Right atrium auricular region (tissue), 2 donors: Measurements from ENCODE around the gene AAK1. TPM values are rescaled to one million over a fixed set of nuclear protein-coding genes. Genes with fewer than 3 reads are reported as not detected.
A peak's percentile ranks its signal among the peaks of the same experiment; 100 is the strongest.
"Not testable (repeated sequence)": the region's sequence is repeated elsewhere in the genome, so short reads cannot be mapped to it uniquely, and the experiment has no call there.

Source experiments
- DNase-seq: peaks from one replicate; pipeline ENCODE4 v3.0.0-alpha.2; 2019; ENCODE audit warnings: low spot score
- H3K27ac ChIP-seq, 2 donors: fragments of 200-600 bp; sonication (generic); 1 replicate in 1 of 2; 2 replicates in 1 of 2; pipeline ENCODE4 v1.5.1; 2016 to 2019
- H3K27me3 ChIP-seq, 2 donors: fragments of 200-600 bp; sonication (generic); one replicate each; pipeline versions ENCODE4 v1.5.1 to v1.6.0; 2017 to 2019
- H3K36me3 ChIP-seq: fragments of 200-600 bp; sonication (generic); one replicate; pipeline ENCODE4 v1.5.1; 2016
- H3K4me1 ChIP-seq, 2 donors: fragments of 200-600 bp; sonication (generic); one replicate each; pipeline versions ENCODE4 v1.5.1 to v1.6.0; 2017 to 2019
- H3K4me3 ChIP-seq, 2 donors: fragments of 200-600 bp; sonication (generic); 1 replicate in 1 of 2; 2 replicates in 1 of 2; pipeline ENCODE4 v1.5.1; 2017 to 2019; ENCODE audit warnings: mild to moderate bottlenecking in 1 of 2, moderate library complexity in 1 of 2
- H3K9me3 ChIP-seq, 2 donors: fragments of 200-600 bp; sonication (generic); one replicate each; pipeline ENCODE4 v1.5.1; 2019
- total RNA-seq, 2 donors: library from RNA; depleted of rRNA; stranded (reverse); fragments of >200 nt; gene quantifications; one replicate each; pipeline ENCODE4 v1.1.0, GENCODE V29; 2016
- TF ChIP-seq, protein P1 (sequence below), 2 donors: fragments of 200-600 bp; sonication (generic); IDR thresholded peaks; one replicate each; pipeline ENCODE4 v1.5.1; 2019; ENCODE audit warnings: antibody characterized with exemption in 2 of 2

The AAK1 gene
- total RNA-seq, 2 donors from 2014 or later = 50.4 to 62.6 TPM

- H3K36me3 ChIP-seq = no peaks in the 10 kb centered on the region
- no peak overlapping the region for H3K27ac ChIP-seq
- TF ChIP-seq, protein P1, sequence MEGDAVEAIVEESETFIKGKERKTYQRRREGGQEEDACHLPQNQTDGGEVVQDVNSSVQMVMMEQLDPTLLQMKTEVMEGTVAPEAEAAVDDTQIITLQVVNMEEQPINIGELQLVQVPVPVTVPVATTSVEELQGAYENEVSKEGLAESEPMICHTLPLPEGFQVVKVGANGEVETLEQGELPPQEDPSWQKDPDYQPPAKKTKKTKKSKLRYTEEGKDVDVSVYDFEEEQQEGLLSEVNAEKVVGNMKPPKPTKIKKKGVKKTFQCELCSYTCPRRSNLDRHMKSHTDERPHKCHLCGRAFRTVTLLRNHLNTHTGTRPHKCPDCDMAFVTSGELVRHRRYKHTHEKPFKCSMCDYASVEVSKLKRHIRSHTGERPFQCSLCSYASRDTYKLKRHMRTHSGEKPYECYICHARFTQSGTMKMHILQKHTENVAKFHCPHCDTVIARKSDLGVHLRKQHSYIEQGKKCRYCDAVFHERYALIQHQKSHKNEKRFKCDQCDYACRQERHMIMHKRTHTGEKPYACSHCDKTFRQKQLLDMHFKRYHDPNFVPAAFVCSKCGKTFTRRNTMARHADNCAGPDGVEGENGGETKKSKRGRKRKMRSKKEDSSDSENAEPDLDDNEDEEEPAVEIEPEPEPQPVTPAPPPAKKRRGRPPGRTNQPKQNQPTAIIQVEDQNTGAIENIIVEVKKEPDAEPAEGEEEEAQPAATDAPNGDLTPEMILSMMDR (IDR thresholded peaks at IDR 0.05) = no peak
- H3K4me1 ChIP-seq = no peaks in the 10 kb centered on the region
- no peaks in the 10 kb centered on the region for H3K27me3 ChIP-seq
- DNase-seq = no peak
- peaks cover 0 to 10% of the 10 kb centered on the region in 2 donors for H3K9me3 ChIP-seq
- no peak overlapping the region for H3K4me3 ChIP-seq
Observed at GRCh38 chr2:69667805-69668382, 24.4 kb upstream of the AAK1 start.

- Histone ChIP-seq H3K4me1 (peaks cover 0 to 5% of the 10 kb centered on the region in 2 donors), H3K36me3 (no peaks in the 10 kb centered on the region), H3K27me3 (no peaks in the 10 kb centered on the region), H3K9me3 (no peaks in the 10 kb centered on the region), H3K4me3 (no peak overlapping the region), H3K27ac (no peak overlapping the region)
- TF ChIP-seq, protein P1 (IDR thresholded peaks at IDR 0.05) = no peak
- no peak for DNase-seq
Observed at GRCh38 chr2:69665152-69665551, 21.6 kb upstream of the AAK1 start.

DNA sequence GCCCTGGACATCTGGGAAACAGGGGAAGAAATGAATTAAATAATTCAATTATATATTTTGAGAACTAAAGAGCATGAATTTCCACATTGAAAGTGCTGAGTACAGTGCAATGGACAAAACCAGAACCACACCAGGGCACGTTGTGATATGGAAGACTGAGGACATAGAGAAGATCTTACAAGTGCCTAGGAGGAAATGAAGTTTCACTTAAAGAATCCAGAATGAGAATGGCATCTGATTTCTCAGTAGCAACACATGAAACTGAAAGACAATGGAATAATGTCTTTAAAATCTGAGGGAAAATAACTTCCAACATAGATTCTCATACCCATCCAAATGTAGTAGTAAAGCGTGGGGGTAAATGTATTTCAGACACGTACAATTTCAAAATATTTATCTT, 20.3 kb upstream of the AAK1 start:
- no peaks in the 10 kb centered on the region for H3K9me3 ChIP-seq
- no peaks in the 10 kb centered on the region for H3K36me3 ChIP-seq
- TF ChIP-seq, protein P1 (IDR thresholded peaks at IDR 0.05) = no peak
- no peaks in the 10 kb centered on the region for H3K27me3 ChIP-seq
- H3K27ac ChIP-seq = no peak overlapping the region
- no peak for DNase-seq
- no peak overlapping the region for H3K4me3 ChIP-seq
- peaks cover 0 to 5% of the 10 kb centered on the region in 2 donors for H3K4me1 ChIP-seq

- not testable (repeated sequence) for H3K4me1 ChIP-seq, H3K9me3 ChIP-seq, H3K4me3 ChIP-seq, H3K36me3 ChIP-seq, DNase-seq, H3K27me3 ChIP-seq, H3K27ac ChIP-seq
Observed at GRCh38 chr2:69662547-69662946, 19.0 kb upstream of the AAK1 start.

- TF ChIP-seq, protein P1 (IDR thresholded peaks at IDR 0.05) = no peak
- Histone ChIP-seq H3K9me3 (no peaks in the 10 kb centered on the region), H3K4me3 (no peak overlapping the region), H3K27ac (peak overlapping the region in 1 of 2 donors; percentile 25), H3K4me1 (peaks cover 0 to 5% of the 10 kb centered on the region in 2 donors), H3K36me3 (no peaks in the 10 kb centered on the region), H3K27me3 (no peaks in the 10 kb centered on the region)
- no peak for DNase-seq
Observed at GRCh38 chr2:69660637-69661036, 17.1 kb upstream of the AAK1 start.

DNA sequence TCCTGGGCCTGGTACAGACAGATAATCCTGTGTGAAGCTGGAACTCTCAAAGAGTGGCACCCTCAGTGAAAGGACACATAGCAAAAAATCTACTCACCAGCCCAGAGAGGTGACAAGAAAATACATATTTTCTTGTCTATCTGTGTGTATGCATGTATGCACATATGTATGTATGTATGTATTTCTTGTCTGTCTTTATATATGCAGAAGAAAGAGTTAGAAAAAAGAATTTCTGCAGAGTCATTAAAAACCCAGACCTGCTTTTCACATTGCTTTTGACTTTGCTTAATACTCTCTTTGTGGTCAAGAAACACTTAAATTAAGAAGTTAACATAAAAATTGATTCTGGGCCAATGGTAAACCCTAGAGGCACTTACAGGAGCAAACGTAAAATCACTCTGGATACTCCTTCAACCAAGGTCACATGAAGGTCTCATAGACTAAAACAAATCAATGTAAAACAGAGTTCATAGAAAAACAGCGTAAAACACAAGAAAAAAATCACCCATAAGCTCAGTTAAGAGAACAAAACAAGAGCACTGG, 16.5 kb upstream of the AAK1 start:
- Histone ChIP-seq H3K36me3 (no peaks in the 10 kb centered on the region), H3K9me3 (no peaks in the 10 kb centered on the region), H3K4me3 (no peak overlapping the region), H3K4me1 (peaks cover 0 to 5% of the 10 kb centered on the region in 2 donors), H3K27ac (peak overlapping the region in 1 of 2 donors; percentile 25), H3K27me3 (no peaks in the 10 kb centered on the region)
- DNase-seq = no peak
- TF ChIP-seq, protein P1 (IDR thresholded peaks at IDR 0.05) = no peak
